GM12878 (cell line): ENCODE measurements around the gene SYNGR4. TPM values are rescaled to one million over a fixed set of nuclear protein-coding genes. Genes with fewer than 3 reads are reported as not detected.

Experiments
- ATAC-seq: fragments of 200-7000 bp; cut with Tn5 transposase; 3 replicates; pipeline ENCODE4 v1.9.1; 2020; ENCODE audit warnings: mild to moderate bottlenecking, moderate library complexity
- BruUV-seq: library from RNA; stranded (reverse); fragments of 400-500 nt; replicated peaks from 2 replicates; lab custom pipeline; 2021; lab: Mats Ljungman, UMichigan
- CTCF ChIA-PET: fragments of 300-600 bp; sonication (Branson Sonifier 250); formaldehyde crosslinking; extraction: SDS; loops from one replicate; lab custom pipeline; 2021; ENCODE audit warnings: inconsistent platforms; lab: Yijun Ruan, JAX
- POLR2A ChIA-PET: fragments of 350-600 bp; formaldehyde crosslinking; extraction: SDS; loops from one replicate; lab custom pipeline; 2021; ENCODE audit warnings: inconsistent platforms; lab: Charles Lee
- RAD21 ChIA-PET: fragments of 300-600 bp; sonication (Branson Sonifier 250); formaldehyde crosslinking; loops from one replicate; lab custom pipeline; 2023; ENCODE audit warnings: antibody characterized with exemption; ENCODE audit not compliant: unreplicated experiment; lab: Charles Lee
- SMC1A ChIA-PET: fragments of 300-600 bp; sonication (Branson Sonifier 250); formaldehyde crosslinking; loops from one replicate; lab custom pipeline; 2023; ENCODE audit not compliant: unreplicated experiment, uncharacterized antibody; lab: Charles Lee
- DNase-seq: peaks from one replicate; pipeline ENCODE4 v3.0.0-alpha.2; 2011; ENCODE audit warnings: low read depth, low spot score
- FAIRE-seq: peaks from 3 replicates; lab custom pipeline; 2011; peaks lifted over from hg19 to GRCh38; lab: Jason Lieb, UNC
- H2AFZ ChIP-seq: 2 replicates; pipeline ENCODE4 v1.6.0; 2011; ENCODE audit warnings: low read depth, low read length, control low read depth; ENCODE audit not compliant: control insufficient read depth
- H3K27ac ChIP-seq: 2 replicates; pipeline ENCODE4 v1.5.1; 2011; ENCODE audit warnings: control low read depth; ENCODE audit not compliant: control insufficient read depth, insufficient read depth
- H3K27me3 ChIP-seq, 2 experiments: replicated peaks in 1 of 2; 2 replicates each; pipeline versions ENCODE4 v1.6.0 to v1.6.1; 2011; ENCODE audit warnings: low read length in 1 of 2; ENCODE audit not compliant: control insufficient read depth in 2 of 2, insufficient read depth in 2 of 2
- H3K36me3 ChIP-seq, 2 experiments: 2 replicates each; pipeline ENCODE4 v1.5.1; 2011; ENCODE audit warnings: low read length in 1 of 2; ENCODE audit not compliant: control insufficient read depth in 2 of 2, insufficient read depth in 2 of 2
- H3K4me1 ChIP-seq: 2 replicates; pipeline ENCODE4 v1.6.1; 2011; ENCODE audit warnings: mild to moderate bottlenecking, low read length, moderate library complexity, mixed read lengths; ENCODE audit not compliant: control insufficient read depth, insufficient read depth
- H3K4me2 ChIP-seq: 2 replicates; pipeline ENCODE4 v1.6.0; 2011; ENCODE audit warnings: control low read depth; ENCODE audit not compliant: control insufficient read depth, insufficient read depth
- H3K4me3 ChIP-seq: fragments of 200-600 bp; sonication (generic); 2 replicates; pipeline ENCODE4 v1.5.1; 2016
- H3K79me2 ChIP-seq: 2 replicates; pipeline ENCODE4 v1.6.0; 2011; ENCODE audit warnings: low read length; ENCODE audit not compliant: control insufficient read depth, insufficient read depth
- H3K9ac ChIP-seq: 2 replicates; pipeline ENCODE4 v1.8.0; 2011; ENCODE audit warnings: low read length, control low read depth, mixed read lengths; ENCODE audit not compliant: control insufficient read depth, insufficient read depth
- H3K9me3 ChIP-seq: replicated peaks from 3 replicates; pipeline ENCODE4 v1.5.1; 2011; ENCODE audit warnings: mild to moderate bottlenecking, low read length; ENCODE audit not compliant: control insufficient read depth, insufficient read depth
- H4K20me1 ChIP-seq: 2 replicates; pipeline ENCODE4 v1.6.0; 2011; ENCODE audit not compliant: control insufficient read depth, insufficient read depth
- NFXL1 ChIP-seq: fragments of 450-650 bp; IDR thresholded peaks from 2 replicates; pipeline ENCODE4 v1.6.1; 2017; ENCODE audit warnings: antibody characterized with exemption, mild to moderate bottlenecking, borderline replicate concordance
- PAX5 ChIP-seq: IDR thresholded peaks from 2 replicates; pipeline ENCODE4 v1.6.1; 2011; ENCODE audit warnings: low read depth, low read length, borderline replicate concordance
- SIX5 ChIP-seq: IDR thresholded peaks from 2 replicates; pipeline ENCODE4 v1.6.1; 2011; ENCODE audit warnings: mild to moderate bottlenecking, low read depth, low read length, moderate library complexity; ENCODE audit not compliant: severe bottlenecking
- WGBS: methylation state at CpG from one replicate; pipeline ENCODE4 v1.1.6; 2016; ENCODE audit warnings: low lambda C conversion rate; ENCODE audit not compliant: insufficient replicate concordance, insufficient coverage; ENCODE audit errors: missing lambda C conversion rate; 5-methylcytosine and 5-hydroxymethylcytosine counted together
- in situ Hi-C: fragments of 300-500 bp; cut with MboI; formaldehyde crosslinking; loops from 9 replicates; pipeline ENCODE4 v1.14.3; 2018; ENCODE audit warnings: mixed read lengths
- intact Hi-C: fragments of 100-400 bp; cut with micrococcal nuclease; formaldehyde crosslinking; loops from one replicate; pipeline ENCODE4 v1.14.2; 2022; ENCODE audit not compliant: unreplicated experiment
- polyA plus RNA-seq, 11 experiments: library from polyadenylated mRNA; depleted of rRNA in 4 of 11; unstranded in 6 of 11; stranded (reverse) in 5 of 11; fragments of >200 nt; fragmentation: Nextera tagmentation in 4 of 11; fragmentation: Illumina TruSeq in 1 of 11; extraction: Ambion mirVana in 4 of 11; extraction: Trizol in 1 of 11; gene quantifications; 1 replicate in 1 of 11; 2 replicates in 10 of 11; pipeline versions ENCODE4 v1.2.1 to v1.2.3, GENCODE V29; 2011 to 2016; ENCODE audit warnings: inconsistent platforms in 2 of 11, missing spikeins in 2 of 11, low read depth in 1 of 11
- total RNA-seq, 4 experiments: library from RNA; depleted of rRNA in 3 of 4; stranded (reverse); fragments of >200 nt in 3 of 4; fragmentation: Illumina TruSeq in 1 of 4; extraction: Trizol in 1 of 4; gene quantifications; 2 replicates each; pipeline versions ENCODE4 v1.2.1 to v1.2.3, GENCODE V29; 2013 to 2021
- TF ChIP-seq, protein P1 (sequence below): fragments of 150-350 bp; IDR thresholded peaks from 2 replicates; pipeline ENCODE4 v1.6.1; 2014; ENCODE audit warnings: mild to moderate bottlenecking, low read depth, low read length
- TF ChIP-seq, protein P2 (sequence below): fragments of 450-650 bp; IDR thresholded peaks from 2 replicates; pipeline ENCODE4 v1.6.1; 2018; ENCODE audit warnings: mild to moderate bottlenecking, low read depth, moderate library complexity; ENCODE audit not compliant: partially characterized antibody

The SYNGR4 gene
- total and polyA plus RNA-seq, 10 of the 15 experiments (the other 5 are each of a cell fraction or from before 2014, with no cell fraction given), result 0.08 to 0.72 (median 0.17) TPM; not detected in 6

DNA sequence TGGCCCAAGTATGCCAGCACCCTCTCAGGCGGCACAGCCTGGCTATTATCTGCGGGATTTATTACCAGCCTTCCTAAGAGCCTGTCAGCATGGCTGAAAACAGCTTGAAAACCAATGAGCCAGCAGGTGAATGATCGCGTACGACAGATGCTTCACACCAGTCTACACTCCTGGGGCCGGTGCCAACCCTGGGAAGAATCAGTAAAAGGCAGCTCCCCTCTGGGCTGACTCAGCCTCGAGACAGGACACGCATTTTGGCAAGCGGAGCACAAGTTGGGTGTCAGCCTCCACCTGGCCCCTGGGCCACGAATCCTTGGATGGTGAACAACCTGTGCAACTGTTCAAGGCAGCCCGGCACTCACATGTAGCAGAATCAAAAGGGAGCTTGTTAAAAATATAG, 23.2 kb upstream of the SYNGR4 start:
- ChIA-PET POLR2A (interaction anchor here (0.5 to 1.4 kb wide), 4 partner anchors 11 to 784 kb away, joined by 3 read pairs; no protein-coding TSS in a partner anchor), SMC1A (interaction anchor here (0.9 to 1.5 kb wide), 2 partner anchors 20 to 22 kb away, joined by 3 to 4 read pairs; a partner anchor contains a TSS), CTCF (interaction anchor here (0.6 to 1.3 kb wide), 3 partner anchors 22 to 268 kb away, joined by 3 to 4 read pairs (median 4); partner anchors contain the start of gene KDELR1), RAD21 (interaction anchor here (1.4 to 2.1 kb wide), 2 partner anchors 8 to 20 kb away, joined by 4 to 13 read pairs; a partner anchor contains a TSS)
- H3K27me3 ChIP-seq, result no peaks in the 10 kb centered on the region
- no peak overlapping the region for H3K9ac ChIP-seq
- no peaks in the 10 kb centered on the region for H3K9me3 ChIP-seq
- intact Hi-C loops (no loop called here), in situ Hi-C loops (no loop called here)
- no peaks in the 10 kb centered on the region for H4K20me1 ChIP-seq
- TF ChIP-seq, protein P1, sequence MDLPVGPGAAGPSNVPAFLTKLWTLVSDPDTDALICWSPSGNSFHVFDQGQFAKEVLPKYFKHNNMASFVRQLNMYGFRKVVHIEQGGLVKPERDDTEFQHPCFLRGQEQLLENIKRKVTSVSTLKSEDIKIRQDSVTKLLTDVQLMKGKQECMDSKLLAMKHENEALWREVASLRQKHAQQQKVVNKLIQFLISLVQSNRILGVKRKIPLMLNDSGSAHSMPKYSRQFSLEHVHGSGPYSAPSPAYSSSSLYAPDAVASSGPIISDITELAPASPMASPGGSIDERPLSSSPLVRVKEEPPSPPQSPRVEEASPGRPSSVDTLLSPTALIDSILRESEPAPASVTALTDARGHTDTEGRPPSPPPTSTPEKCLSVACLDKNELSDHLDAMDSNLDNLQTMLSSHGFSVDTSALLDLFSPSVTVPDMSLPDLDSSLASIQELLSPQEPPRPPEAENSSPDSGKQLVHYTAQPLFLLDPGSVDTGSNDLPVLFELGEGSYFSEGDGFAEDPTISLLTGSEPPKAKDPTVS, result no peak
- TF ChIP-seq, protein P2, sequence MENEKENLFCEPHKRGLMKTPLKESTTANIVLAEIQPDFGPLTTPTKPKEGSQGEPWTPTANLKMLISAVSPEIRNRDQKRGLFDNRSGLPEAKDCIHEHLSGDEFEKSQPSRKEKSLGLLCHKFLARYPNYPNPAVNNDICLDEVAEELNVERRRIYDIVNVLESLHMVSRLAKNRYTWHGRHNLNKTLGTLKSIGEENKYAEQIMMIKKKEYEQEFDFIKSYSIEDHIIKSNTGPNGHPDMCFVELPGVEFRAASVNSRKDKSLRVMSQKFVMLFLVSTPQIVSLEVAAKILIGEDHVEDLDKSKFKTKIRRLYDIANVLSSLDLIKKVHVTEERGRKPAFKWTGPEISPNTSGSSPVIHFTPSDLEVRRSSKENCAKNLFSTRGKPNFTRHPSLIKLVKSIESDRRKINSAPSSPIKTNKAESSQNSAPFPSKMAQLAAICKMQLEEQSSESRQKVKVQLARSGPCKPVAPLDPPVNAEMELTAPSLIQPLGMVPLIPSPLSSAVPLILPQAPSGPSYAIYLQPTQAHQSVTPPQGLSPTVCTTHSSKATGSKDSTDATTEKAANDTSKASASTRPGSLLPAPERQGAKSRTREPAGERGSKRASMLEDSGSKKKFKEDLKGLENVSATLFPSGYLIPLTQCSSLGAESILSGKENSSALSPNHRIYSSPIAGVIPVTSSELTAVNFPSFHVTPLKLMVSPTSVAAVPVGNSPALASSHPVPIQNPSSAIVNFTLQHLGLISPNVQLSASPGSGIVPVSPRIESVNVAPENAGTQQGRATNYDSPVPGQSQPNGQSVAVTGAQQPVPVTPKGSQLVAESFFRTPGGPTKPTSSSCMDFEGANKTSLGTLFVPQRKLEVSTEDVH, result no peak
- TF ChIP-seq NFXL1 (no peak), SIX5 (no peak), PAX5 (no peak)
- H3K4me1 ChIP-seq, result no peaks in the 10 kb centered on the region
- H3K79me2 ChIP-seq, result no peaks in the 10 kb centered on the region
- ATAC-seq (no peak), DNase-seq (no peak), FAIRE-seq (no peak)
- peaks cover 0 to 2% of the 10 kb centered on the region in 2 experiments; a peak in 3 of 4 replicates for H3K36me3 ChIP-seq
- no peak overlapping the region for H2AFZ ChIP-seq
- H3K27ac ChIP-seq, result no peak overlapping the region
- no peak overlapping the region for H3K4me2 ChIP-seq
- H3K4me3 ChIP-seq, result no peak overlapping the region
- 89% methylated on average over 11 of the region's 11 CpGs for WGBS
- no TSS peak for BruUV-seq
